ENCODE results near the gene PHACTR1. TPM values are rescaled to one million over a fixed set of nuclear protein-coding genes. Genes with fewer than 3 reads are reported as not detected.

Gene PHACTR1
- total RNA-seq, 1 donor from 2014 or later = 3.6 TPM

- DNase-seq (ENCODE audit: low spot score) = no peak
Observed at GRCh38 chr6:13071550-13072345, 355.2 kb downstream of the PHACTR1 start.

- DNase-seq (ENCODE audit: low spot score) = no peak
Observed at GRCh38 chr6:13072686-13073347, 356.2 kb downstream of the PHACTR1 start.

GRCh38 chr6:13074415-13075140, 358.0 kb downstream of the PHACTR1 start:
- no peak for DNase-seq (ENCODE audit: low spot score)

- no peak for DNase-seq (ENCODE audit: low spot score)
Observed at GRCh38 chr6:13075141-13075845, 358.7 kb downstream of the PHACTR1 start.

GRCh38 chr6:13076575-13076974, 360.0 kb downstream of the PHACTR1 start:
- DNase-seq (ENCODE audit: low spot score) = no peak

GRCh38 chr6:13077117-13077516, 360.6 kb downstream of the PHACTR1 start:
- DNase-seq (ENCODE audit: low spot score) = no peak

GRCh38 chr6:13079096-13079723, 362.6 kb downstream of the PHACTR1 start:
- DNase-seq (ENCODE audit: low spot score) = no peak

GRCh38 chr6:13080462-13081188, 364.1 kb downstream of the PHACTR1 start:
- no peak for DNase-seq (ENCODE audit: low spot score)

GRCh38 chr6:13081189-13081563, 364.6 kb downstream of the PHACTR1 start:
- no peak for DNase-seq (ENCODE audit: low spot score)

GRCh38 chr6:13089296-13089994, 372.9 kb downstream of the PHACTR1 start:
- DNase-seq (ENCODE audit: low spot score) = no peak

GRCh38 chr6:13091192-13091591, 374.6 kb downstream of the PHACTR1 start:
- no peak for DNase-seq (ENCODE audit: low spot score)

GRCh38 chr6:13094781-13095425, 378.3 kb downstream of the PHACTR1 start:
- no peak for DNase-seq (ENCODE audit: low spot score)

- no peak for DNase-seq (ENCODE audit: low spot score)
Observed at GRCh38 chr6:13096084-13096483, 379.5 kb downstream of the PHACTR1 start.

- DNase-seq (ENCODE audit: low spot score) = no peak
Observed at GRCh38 chr6:13097454-13097853, 380.9 kb downstream of the PHACTR1 start.

- no peak for DNase-seq (ENCODE audit: low spot score)
Observed at GRCh38 chr6:13098006-13098405, 381.4 kb downstream of the PHACTR1 start.

GRCh38 chr6:13098793-13099570, 382.4 kb downstream of the PHACTR1 start:
- DNase-seq (ENCODE audit: low spot score) = no peak

GRCh38 chr6:13099771-13100170, 383.2 kb downstream of the PHACTR1 start:
- DNase-seq (ENCODE audit: low spot score) = no peak

- DNase-seq (ENCODE audit: low spot score) = no peak
Observed at GRCh38 chr6:13101409-13101808, 384.8 kb downstream of the PHACTR1 start.

- no peak for DNase-seq (ENCODE audit: low spot score)
Observed at GRCh38 chr6:13101985-13102384, 385.4 kb downstream of the PHACTR1 start.
